Activated T-helper 2 cell treated with anti-CD3 and anti-CD28 coated beads, Interferon-gamma antibody, Interleukin-2, Interleukin-4, amounts not matched to agents 10 μg/mL and 5 μg/mL and 100 μg/mL, durations not matched to agents 14 hours and 24 hours and 36 hours (primary cell): ENCODE results near the gene ZNF384. TPM values are rescaled to one million over a fixed set of nuclear protein-coding genes. Genes with fewer than 3 reads are reported as not detected.
"Not testable (repeated sequence)": the region's sequence is repeated elsewhere in the genome, so short reads cannot be mapped to it uniquely, and the experiment has no call there.

Experiments
- DNase-seq: peaks from one replicate; pipeline ENCODE4 v3.0.0; 2021; ENCODE audit warnings: low spot score
- H3K27ac Mint-ChIP-seq: one replicate; pipeline ENCODE4 v1.8.0; 2021; ENCODE audit warnings: mixed read lengths
- H3K27me3 Mint-ChIP-seq: one replicate; pipeline ENCODE4 v1.8.0; 2021; ENCODE audit warnings: low read depth, mixed read lengths
- H3K36me3 Mint-ChIP-seq: one replicate; pipeline ENCODE4 v1.8.0; 2021; ENCODE audit warnings: low read depth, mixed read lengths
- H3K4me1 Mint-ChIP-seq: one replicate; pipeline ENCODE4 v1.8.0; 2021; ENCODE audit warnings: low read depth, mixed read lengths
- H3K4me3 Mint-ChIP-seq: one replicate; pipeline ENCODE4 v1.8.0; 2021; ENCODE audit warnings: low read depth, mild to moderate bottlenecking, moderate library complexity, mixed read lengths
- H3K9me3 Mint-ChIP-seq: one replicate; pipeline ENCODE4 v1.8.0; 2021; ENCODE audit warnings: mixed read lengths
- intact Hi-C: fragments of 100-400 bp; cut with micrococcal nuclease; formaldehyde crosslinking; loops from one replicate; pipeline ENCODE4 v1.15.1; 2023
- total RNA-seq: library from RNA; stranded (reverse); gene quantifications from 2 replicates; pipeline ENCODE4 v1.2.3, GENCODE V29; 2022

Gene ZNF384
- total RNA-seq, 1 donor from 2014 or later = 73.7 TPM

DNA sequence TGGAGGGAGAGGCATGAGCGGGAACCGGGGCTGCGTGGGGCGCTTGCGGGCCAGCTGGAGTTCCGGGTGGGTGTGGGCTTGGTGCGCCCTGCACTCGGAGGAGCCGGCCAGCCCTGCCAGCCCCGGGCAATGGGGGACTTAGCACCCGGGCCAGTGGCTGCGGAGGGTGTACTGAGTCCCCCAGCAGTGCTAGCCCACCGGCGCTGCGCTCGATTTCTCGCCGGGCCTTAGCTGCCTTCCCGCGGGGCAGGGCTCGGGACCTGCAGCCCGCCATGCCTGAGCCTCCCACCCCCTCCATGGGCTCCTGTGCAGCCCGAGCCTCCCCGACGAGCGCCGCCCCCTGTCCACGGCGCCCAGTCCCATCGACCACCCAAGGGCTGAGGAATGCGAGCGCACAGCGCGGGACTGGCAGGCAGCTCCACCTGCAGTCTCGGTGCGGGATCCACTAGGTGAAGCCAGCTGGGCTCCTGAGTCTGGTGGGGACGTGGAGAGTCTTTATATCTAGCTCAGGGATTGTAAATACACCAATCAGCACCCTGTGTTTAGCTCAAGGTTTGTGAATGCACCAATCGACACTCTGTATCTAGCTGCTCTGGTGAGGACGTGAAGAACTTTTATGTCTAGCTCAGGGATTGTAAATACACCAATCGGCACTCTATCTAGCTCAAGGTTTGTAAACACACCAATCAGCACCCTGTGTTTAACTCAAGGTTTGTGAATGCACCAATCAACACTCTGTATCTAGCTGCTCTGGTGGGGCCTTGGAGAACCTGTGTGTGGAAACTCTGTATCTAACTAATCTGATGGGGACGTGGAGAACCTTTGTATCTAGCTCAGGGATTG, 27.1 kb upstream of the ZNF384 start:
- intact Hi-C loops, H3K4me3 Mint-ChIP-seq, H3K4me1 Mint-ChIP-seq, H3K9me3 Mint-ChIP-seq, H3K36me3 Mint-ChIP-seq, H3K27ac Mint-ChIP-seq, DNase-seq, H3K27me3 Mint-ChIP-seq: not testable (repeated sequence)

DNA sequence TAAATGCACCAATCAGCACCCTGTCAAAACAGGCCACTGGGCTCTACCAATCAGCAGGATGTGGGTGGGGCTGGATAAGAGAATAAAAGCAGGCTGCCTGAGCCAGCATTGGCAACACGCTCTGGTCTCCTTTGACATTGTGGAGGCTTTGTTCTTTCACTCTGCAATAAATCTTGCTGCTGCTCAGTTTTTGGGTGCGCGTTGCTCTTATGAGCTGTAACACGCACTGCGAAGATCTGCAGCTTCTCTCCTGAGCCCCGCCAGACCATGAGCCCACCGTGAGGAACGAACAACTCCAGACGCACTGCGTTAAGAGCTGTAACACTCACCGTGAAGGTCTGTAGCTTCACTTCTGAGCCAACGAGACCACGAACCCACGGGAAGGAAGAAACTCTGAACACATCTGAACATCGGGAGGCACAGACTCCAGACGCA, 19.8 kb upstream of the ZNF384 start:
- H3K9me3 Mint-ChIP-seq = no peaks in the 10 kb centered on the region
- H3K27ac Mint-ChIP-seq = no peak overlapping the region
- DNase-seq = no peak
- H3K36me3 Mint-ChIP-seq = no peaks in the 10 kb centered on the region
- intact Hi-C loops = no loop called here
- H3K4me1 Mint-ChIP-seq = peaks cover 7% of the 10 kb centered on the region
- no peak overlapping the region for H3K4me3 Mint-ChIP-seq
- H3K27me3 Mint-ChIP-seq = peaks cover 10% of the 10 kb centered on the region

DNA sequence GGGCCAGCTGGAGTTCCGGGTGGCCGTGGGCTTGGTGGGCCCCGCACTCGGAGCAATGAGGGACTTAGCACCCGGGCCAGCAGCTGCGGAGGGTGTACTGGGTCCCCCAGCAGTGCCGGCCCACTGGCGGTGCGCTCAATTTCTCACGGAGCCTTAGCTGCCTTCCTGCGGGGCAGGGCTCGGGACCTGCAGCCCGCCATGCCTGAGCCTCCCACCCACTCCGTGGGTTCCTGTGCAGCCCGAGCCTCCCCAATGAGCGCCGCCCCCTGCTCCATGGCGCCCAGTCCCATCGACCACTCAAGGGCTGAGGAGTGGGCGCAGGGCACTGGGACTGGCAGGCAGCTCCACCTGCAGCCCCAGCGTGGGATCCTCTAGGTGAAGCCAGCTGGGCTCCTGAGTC, 19.2 kb upstream of the ZNF384 start:
- H3K36me3 Mint-ChIP-seq, intact Hi-C loops, H3K27ac Mint-ChIP-seq, H3K9me3 Mint-ChIP-seq, DNase-seq, H3K4me3 Mint-ChIP-seq: not testable (repeated sequence)
- peaks cover 11% of the 10 kb centered on the region for H3K4me1 Mint-ChIP-seq
- peaks cover 15% of the 10 kb centered on the region for H3K27me3 Mint-ChIP-seq

DNA sequence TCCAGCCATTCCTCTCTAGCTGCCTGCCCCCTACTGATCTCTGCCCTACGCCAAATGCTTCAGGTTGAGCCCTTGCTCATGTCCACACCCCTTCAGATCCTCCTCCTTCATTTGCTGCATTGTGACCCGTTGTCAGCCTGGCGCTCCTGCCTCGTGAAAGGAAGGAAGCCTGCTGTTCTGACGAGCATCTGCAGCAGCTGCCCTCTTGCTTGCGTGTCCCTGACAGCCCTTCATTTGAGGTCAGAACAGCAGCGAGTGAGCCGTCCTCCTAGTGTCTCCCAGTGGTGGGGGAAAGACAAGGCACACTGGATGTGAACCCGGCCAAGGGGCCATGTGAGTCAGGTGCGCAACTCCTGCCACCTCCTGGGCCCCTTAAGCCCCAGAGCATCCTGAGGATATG, 14.5 kb upstream of the ZNF384 start:
- intact Hi-C loops = no loop called here
- peaks cover 52% of the 10 kb centered on the region for H3K27me3 Mint-ChIP-seq
- no peak for DNase-seq

DNA sequence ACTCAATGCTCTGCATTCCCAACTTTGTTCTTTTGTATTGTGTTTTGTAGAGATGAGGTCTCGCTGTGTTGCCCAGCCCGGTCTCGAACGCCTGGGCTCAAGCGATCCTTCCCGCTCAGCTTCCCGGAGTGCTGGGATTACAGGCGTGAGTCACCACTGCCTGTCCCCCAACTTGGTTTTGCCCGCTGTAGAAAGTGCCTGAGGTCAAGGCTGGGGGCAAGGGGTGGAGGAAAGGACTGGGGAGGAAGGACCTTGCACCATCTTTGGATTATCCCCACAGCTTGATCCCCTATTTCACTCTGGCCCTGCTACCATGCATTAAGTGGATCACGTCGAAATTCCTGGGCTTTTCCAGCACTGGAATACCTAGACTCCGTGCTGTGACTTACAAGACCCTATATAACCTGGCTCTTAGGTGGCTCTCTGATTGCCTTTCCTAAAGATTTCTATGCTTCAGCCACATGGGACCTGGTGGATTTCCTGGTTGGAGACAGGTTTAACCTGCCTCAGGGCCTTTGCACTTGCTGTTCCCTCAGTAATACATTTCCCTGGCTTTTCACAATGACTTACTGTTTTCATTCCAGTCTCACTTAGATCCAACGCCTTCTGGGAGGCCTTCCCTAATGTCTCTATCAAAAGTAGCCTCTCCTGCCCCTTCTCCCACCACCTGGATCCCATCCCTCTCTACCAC, 12.0 kb upstream of the ZNF384 start:
- intact Hi-C loops = no loop called here
- no peaks in the 10 kb centered on the region for H3K9me3 Mint-ChIP-seq
- H3K27me3 Mint-ChIP-seq = peaks cover 59% of the 10 kb centered on the region
- no peak overlapping the region for H3K27ac Mint-ChIP-seq
- peaks cover 13% of the 10 kb centered on the region for H3K4me1 Mint-ChIP-seq
- H3K4me3 Mint-ChIP-seq = peak overlapping the region; percentile 34
- no peak for DNase-seq
- no peaks in the 10 kb centered on the region for H3K36me3 Mint-ChIP-seq

More for the DNA sequence above, 14.5 kb upstream of the ZNF384 start:
- peaks cover 13% of the 10 kb centered on the region for H3K4me1 Mint-ChIP-seq
- H3K4me3 Mint-ChIP-seq = no peak overlapping the region
- H3K36me3 Mint-ChIP-seq = no peaks in the 10 kb centered on the region
- no peaks in the 10 kb centered on the region for H3K9me3 Mint-ChIP-seq
- H3K27ac Mint-ChIP-seq = no peak overlapping the region

DNA sequence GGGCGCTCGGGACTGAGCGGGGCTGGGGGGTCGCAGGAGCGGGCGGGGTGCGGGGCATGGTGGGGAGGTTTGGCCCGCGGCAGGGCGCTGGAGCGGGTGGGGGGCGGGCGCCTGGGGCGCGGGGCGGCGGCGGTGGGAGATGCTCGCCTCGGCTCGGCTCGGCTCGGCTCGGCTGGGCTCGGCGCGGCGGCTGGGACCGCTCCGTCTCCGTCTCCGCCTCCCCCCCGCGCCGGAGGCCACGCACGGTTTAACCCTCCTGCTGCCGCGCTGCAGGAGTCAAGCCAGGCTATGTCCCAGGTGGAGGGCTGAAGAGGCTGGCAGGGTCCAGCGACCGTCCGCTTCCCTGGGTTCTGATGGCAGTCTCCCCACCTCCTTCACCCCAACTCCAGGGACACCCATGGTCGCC, 11.5 kb upstream of the ZNF384 start, which contains the start of gene PIANP:
TSS of gene PIANP (minus strand) at position 170 of the 406 bp plus-strand sequence. CDS start 2,754 bp downstream, outside the sequence.
- H3K27ac Mint-ChIP-seq = no peak within 1 kb of the TSS
- peak within 1 kb of the TSS; percentile 73 for H3K4me3 Mint-ChIP-seq
- DNase-seq = peak; percentile 34
- intact Hi-C loops = no loop called here
- H3K36me3 Mint-ChIP-seq = no peaks in the 10 kb centered on the region
- H3K27me3 Mint-ChIP-seq = peaks cover 59% of the 10 kb centered on the region
- no peaks in the 10 kb centered on the region for H3K9me3 Mint-ChIP-seq
- peaks cover 13% of the 10 kb centered on the region for H3K4me1 Mint-ChIP-seq

DNA sequence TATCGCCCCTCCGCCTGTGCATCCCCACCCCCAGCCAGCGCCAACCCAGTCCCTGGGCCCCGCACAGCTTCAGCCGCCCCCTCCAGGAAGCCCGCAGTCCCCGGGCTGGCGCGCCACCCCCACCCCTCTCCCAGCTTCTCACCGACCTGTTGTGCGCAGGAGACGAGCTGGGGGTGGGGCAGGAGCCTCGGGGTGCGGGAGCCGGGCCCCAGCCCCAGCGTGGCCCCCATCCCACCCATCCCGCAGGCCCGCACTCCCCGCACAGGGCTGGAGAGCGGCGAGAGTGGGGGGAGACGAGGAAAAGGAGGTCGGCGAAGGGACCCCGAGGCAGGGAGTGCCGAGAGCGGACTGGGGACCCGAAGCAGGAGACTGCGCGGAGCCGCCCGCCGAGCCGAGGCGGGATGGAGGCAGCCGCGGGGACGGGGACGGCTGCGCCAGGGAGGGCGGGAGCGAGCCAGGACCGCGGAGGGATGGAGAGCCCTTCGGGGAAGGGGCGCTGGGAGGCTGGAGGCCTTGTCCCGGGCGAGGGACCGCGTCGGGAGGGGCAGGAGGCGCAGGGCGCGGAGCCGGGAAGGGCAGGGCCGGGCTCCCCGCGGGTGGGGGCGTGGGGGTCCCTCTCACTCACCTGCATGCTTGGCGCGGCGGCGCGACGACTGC, 10.9 kb upstream of the ZNF384 start:
- no peak for DNase-seq
- Mint-ChIP-seq H3K27me3 (peaks cover 56% of the 10 kb centered on the region), H3K36me3 (no peaks in the 10 kb centered on the region), H3K9me3 (no peaks in the 10 kb centered on the region), H3K27ac (no peak overlapping the region), H3K4me1 (peaks cover 13% of the 10 kb centered on the region), H3K4me3 (peak overlapping the region; percentile 73)
- intact Hi-C loops = no loop called here

DNA sequence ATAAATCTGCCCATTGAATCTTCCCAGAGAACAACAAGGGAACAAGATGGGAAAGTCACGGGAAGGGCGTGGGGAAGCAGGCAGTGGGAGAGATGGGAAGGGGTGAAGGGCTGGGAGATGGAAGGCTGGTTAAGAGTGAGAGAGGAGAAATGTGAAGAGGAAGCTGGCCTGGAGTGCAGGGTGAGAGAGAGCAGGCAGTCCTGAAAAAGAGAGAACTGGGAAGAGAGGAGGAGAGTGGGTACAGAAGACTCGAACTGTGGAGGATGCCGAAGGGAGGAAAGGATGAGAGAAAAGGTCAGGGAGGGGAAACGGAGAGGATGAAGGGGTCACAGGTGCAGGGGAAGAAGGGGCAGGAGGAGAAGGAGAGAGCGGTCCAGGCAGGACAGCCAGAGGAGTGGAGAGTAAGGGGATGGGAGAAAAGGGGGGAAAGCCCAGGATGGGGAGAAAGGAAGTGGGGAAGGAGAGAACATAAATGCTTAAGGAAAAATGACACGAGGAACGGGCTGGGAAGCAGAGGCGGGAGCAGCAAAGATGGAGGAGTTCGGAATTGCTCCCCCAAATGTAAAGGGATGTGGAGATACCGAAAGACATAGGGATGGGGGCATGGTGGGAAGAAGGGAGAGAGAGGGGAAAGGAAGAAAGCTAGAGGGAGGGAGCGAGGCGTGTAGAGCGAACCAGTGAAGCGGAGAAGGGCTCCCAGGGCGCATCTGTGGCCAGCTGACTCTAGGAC, 10.2 kb upstream of the ZNF384 start:
- Mint-ChIP-seq H3K4me3 (peak overlapping the region; percentile 73), H3K4me1 (peaks cover 13% of the 10 kb centered on the region), H3K36me3 (no peaks in the 10 kb centered on the region), H3K27me3 (peaks cover 52% of the 10 kb centered on the region), H3K9me3 (no peaks in the 10 kb centered on the region), H3K27ac (no peak overlapping the region)
- intact Hi-C loops = no loop called here
- DNase-seq = no peak

DNA sequence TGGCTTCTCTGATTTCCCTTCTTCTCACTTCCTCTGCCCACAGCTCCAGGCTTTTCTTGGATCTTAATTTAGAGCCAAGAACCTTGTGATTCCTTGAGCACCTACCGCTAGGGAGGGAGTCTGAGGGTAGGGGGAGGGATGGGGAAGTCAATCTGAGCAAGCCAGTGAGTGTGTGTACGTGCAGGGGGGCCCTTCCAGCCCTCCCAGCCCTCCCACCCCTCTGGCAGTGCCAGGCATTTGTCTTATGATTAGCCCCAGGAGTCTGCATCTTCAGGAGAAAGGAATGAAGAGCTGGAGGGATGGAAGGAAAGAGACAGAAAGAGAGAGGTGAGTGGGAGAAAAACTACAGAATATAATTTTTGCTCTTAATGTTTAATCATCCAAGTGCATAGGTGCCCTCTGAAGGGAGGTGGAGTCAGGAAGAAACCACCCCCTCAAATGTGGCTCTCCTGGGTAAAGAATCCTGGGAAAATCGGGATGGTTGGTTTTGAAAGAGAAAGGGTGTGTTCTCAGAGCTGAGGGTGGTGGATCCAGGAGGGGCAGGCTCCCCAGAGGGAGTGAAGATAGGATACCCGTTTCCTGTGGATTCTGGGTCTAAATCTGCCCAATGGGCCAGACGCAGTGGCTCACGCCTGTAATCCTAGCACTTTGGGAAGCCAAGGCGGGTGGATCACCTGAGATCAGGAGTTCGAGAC, 9.3 kb upstream of the ZNF384 start:
- H3K4me1 Mint-ChIP-seq = peaks cover 11% of the 10 kb centered on the region

DNA sequence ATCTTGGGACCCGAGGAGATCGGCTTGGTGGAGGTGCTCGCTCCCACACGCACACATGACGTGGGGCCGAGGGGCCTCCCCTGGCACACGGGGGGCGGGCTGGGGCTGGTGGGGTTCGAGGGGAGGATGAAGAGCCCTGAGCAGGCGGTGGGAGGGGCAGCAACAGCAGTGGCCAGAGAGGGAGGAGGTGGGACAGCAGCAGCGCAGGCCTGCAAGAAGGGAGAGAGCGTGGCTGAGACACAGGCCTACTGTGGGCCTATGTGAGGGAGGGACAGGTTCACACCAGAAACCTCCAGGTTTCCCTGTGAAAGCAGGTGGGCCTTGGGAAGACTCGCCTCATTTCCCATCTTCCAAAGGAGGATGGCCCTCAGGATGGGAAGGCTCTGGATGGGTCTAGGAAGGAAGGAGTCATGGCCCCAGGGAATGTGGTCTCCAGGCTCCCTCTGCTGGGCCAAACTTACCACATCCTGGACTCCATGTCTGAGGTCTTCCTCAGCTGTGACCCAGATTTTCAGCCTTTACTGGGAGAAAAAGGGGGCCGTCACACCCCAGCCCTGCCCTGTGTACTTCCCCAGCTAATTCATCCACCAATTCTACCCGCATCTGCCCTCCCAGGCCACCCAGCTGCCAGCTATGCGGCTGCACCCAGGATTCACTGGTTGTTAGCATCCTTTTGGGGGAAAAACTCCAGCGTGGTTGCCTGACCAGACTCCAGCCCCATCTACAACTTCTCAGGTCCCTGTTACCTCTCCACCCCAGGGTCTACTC, 8.6 kb upstream of the ZNF384 start:
- no peak overlapping the region for H3K27ac Mint-ChIP-seq
- peaks cover 38% of the 10 kb centered on the region for H3K27me3 Mint-ChIP-seq
- intact Hi-C loops = no loop called here
- DNase-seq = no peak
- no peaks in the 10 kb centered on the region for H3K36me3 Mint-ChIP-seq
- H3K4me3 Mint-ChIP-seq = no peak overlapping the region
- no peaks in the 10 kb centered on the region for H3K9me3 Mint-ChIP-seq
- H3K4me1 Mint-ChIP-seq = peaks cover 9% of the 10 kb centered on the region

More for the DNA sequence above, 9.3 kb upstream of the ZNF384 start:
- H3K4me3 Mint-ChIP-seq = no peak overlapping the region
- intact Hi-C loops = no loop called here
- no peak for DNase-seq
- H3K27me3 Mint-ChIP-seq = peaks cover 45% of the 10 kb centered on the region
- no peaks in the 10 kb centered on the region for H3K36me3 Mint-ChIP-seq
- no peak overlapping the region for H3K27ac Mint-ChIP-seq
- no peaks in the 10 kb centered on the region for H3K9me3 Mint-ChIP-seq

DNA sequence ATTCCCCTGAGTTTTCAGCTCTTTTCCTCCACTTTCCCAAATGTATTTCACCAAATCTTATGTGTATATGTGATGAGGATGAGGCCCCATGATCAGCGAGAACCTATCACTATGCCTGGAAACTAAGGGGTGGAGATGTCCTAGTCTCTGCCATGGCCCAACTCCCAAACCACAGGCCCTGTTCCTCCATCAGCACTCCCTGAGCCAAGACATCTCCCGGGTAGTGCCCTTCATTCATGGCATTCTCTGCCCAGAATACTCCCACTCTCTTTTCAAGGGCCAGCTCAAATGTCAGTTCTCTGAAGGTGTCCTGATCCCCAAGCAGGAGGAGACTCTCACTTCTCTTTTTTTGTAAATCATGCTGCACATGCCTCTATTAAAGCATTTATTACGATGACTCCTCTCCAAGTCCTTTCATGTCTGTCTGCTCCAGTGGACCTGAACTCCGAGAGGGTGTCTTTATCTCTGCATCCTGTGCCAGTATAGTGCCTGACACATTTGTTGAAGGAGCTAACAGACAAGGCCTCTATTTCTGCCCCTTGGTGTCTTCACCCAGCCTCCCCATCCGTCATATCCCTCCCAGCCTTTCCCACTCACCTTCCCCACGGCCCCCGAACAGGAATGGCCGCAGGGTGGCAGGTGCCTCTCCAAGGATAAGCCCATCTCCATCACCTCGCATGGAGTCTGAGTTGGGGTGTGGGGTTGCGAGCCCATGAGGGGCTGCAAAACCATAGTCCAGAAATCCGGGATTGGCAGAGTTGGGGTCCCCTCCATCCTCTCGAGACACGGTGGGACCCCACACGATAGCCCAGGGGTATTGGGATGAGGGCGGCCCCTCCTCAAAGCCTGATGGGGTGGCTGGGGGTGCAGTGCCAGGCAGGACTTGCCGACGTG, 7.8 kb upstream of the ZNF384 start:
- DNase-seq = no peak
- Mint-ChIP-seq H3K4me3 (no peak overlapping the region), H3K36me3 (no peaks in the 10 kb centered on the region), H3K27ac (no peak overlapping the region), H3K4me1 (peaks cover 11% of the 10 kb centered on the region), H3K27me3 (peaks cover 32% of the 10 kb centered on the region), H3K9me3 (no peaks in the 10 kb centered on the region)
- intact Hi-C loops = no loop called here
